Measurements from ENCODE around the gene HSP90B1. TPM values are rescaled to one million over a fixed set of nuclear protein-coding genes. Genes with fewer than 3 reads are reported as not detected.
A peak's percentile ranks its signal among the peaks of the same experiment; 100 is the strongest.

HSP90B1 gene
- total RNA-seq, 2 donors from 2014 or later = 300 to 652 TPM

DNA sequence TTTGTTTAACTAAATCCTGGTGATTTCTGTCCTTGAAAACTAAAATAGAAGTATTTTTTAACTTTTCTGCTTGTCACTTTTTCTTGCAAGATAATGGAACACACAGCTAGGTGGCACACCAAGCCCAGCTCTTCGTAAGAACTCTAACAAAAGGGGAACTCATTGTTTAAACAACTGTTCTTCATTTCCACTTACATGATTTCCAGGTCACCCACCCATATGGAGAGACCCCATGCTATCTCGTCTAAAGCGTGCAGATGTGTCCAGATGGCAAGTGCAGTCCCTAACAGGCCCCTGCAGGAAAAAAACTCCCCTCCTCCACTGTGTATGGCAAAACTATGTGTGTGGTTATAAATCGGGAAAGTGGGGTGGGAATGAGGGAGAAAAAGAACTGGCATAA, 45.9 kb upstream of the HSP90B1 start:
- WGBS = 24% methylated on average over 4 of the region's 4 CpGs
- no peaks in the 10 kb centered on the region for H3K4me1 ChIP-seq (replicated peaks)
- H3K4me3 ChIP-seq = no peak overlapping the region
- no peaks in the 10 kb centered on the region for H3K36me3 ChIP-seq
- intact Hi-C loops (cut with DNase I) = no loop called here
- H3K27ac ChIP-seq = no peak overlapping the region
- TF ChIP-seq, protein P1, sequence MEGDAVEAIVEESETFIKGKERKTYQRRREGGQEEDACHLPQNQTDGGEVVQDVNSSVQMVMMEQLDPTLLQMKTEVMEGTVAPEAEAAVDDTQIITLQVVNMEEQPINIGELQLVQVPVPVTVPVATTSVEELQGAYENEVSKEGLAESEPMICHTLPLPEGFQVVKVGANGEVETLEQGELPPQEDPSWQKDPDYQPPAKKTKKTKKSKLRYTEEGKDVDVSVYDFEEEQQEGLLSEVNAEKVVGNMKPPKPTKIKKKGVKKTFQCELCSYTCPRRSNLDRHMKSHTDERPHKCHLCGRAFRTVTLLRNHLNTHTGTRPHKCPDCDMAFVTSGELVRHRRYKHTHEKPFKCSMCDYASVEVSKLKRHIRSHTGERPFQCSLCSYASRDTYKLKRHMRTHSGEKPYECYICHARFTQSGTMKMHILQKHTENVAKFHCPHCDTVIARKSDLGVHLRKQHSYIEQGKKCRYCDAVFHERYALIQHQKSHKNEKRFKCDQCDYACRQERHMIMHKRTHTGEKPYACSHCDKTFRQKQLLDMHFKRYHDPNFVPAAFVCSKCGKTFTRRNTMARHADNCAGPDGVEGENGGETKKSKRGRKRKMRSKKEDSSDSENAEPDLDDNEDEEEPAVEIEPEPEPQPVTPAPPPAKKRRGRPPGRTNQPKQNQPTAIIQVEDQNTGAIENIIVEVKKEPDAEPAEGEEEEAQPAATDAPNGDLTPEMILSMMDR (IDR thresholded peaks at IDR 0.05) = peak in 3 of 4 experiments; percentile 37 to 59 (median 39)
- TF ChIP-seq POLR2A (IDR thresholded peaks at IDR 0.05) = no peak
- no peak for TF ChIP-seq POLR2AphosphoS5 (IDR thresholded peaks at IDR 0.05)
- no peaks in the 10 kb centered on the region for H3K9me3 ChIP-seq
- H3K27me3 ChIP-seq (replicated peaks; ENCODE audit: insufficient read depth) = no peaks in the 10 kb centered on the region
- DNase-seq (ENCODE audit: low spot score) = no peak

DNA sequence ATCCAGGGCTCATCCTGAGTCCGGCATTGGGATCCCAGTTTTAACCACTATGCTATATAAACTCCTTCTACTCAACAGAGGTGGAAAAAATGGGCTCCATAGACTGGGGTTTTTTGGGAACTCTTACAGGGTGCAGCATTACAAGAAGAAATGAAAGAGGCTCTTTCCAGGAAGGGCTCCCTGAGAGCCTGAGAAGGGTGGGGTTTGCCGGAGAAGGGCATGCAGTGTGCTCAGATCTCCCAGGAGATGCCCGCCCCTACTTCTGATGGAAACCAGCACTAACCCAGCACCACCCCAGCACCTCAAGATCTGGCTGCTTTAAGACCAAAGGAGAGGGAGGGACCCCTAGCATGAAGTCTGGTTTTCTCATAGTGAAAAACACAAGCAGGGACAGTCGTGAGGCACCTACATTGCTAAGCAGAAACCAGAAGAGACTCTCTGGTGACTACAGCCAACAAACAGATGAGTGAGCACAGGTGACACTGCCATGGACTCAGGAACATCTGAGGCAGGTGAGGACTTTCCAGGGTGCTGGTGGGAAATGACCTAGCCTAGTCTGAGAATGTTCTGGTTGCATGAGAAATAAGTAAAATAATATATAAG, 43.9 kb upstream of the HSP90B1 start:
- Histone ChIP-seq H3K4me1 (replicated peaks) (no peaks in the 10 kb centered on the region), H3K4me3 (no peak overlapping the region), H3K9me3 (no peaks in the 10 kb centered on the region), H3K36me3 (no peaks in the 10 kb centered on the region), H3K27ac (no peak overlapping the region), H3K27me3 (replicated peaks; ENCODE audit: insufficient read depth) (no peaks in the 10 kb centered on the region)
- intact Hi-C loops (cut with DNase I) = no loop called here
- DNase-seq (ENCODE audit: low spot score) = no peak
- 32% methylated on average over 4 of the region's 4 CpGs for WGBS
- TF ChIP-seq, protein P1 (IDR thresholded peaks at IDR 0.05) = no peak
- TF ChIP-seq POLR2AphosphoS5 (IDR thresholded peaks at IDR 0.05) (no peak), POLR2A (IDR thresholded peaks at IDR 0.05) (no peak)

DNA sequence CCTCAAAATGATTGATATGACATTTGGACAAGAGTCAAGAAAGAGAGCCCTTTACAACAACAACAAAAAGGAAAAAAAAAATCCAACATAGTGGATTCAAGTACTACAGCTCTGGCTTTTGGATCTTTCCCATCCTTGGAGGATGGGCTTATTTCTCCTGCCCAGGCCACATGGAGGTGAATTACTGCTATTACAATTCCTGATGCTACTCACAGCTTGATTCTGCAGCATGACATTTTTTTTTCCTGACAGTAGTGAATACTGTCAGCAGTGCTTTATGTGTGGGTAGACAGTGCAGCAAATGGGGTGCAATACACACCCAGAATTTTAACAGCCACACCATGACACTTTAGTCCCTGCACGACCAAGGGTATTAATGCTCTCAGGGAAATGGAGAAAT, 42.5 kb upstream of the HSP90B1 start:
- no peak overlapping the region for H3K27ac ChIP-seq
- TF ChIP-seq, protein P1 (IDR thresholded peaks at IDR 0.05) = no peak
- TF ChIP-seq POLR2AphosphoS5 (IDR thresholded peaks at IDR 0.05) = no peak
- no peak for TF ChIP-seq POLR2A (IDR thresholded peaks at IDR 0.05)
- no peaks in the 10 kb centered on the region for H3K27me3 ChIP-seq (replicated peaks; ENCODE audit: insufficient read depth)
- H3K4me3 ChIP-seq = no peak overlapping the region
- no peaks in the 10 kb centered on the region for H3K4me1 ChIP-seq (replicated peaks)
- H3K9me3 ChIP-seq = no peaks in the 10 kb centered on the region
- DNase-seq (ENCODE audit: low spot score) = no peak
- H3K36me3 ChIP-seq = no peaks in the 10 kb centered on the region
- WGBS = 68% methylated on average over 1 of the region's 1 CpG
- intact Hi-C loops (cut with DNase I) = no loop called here

DNA sequence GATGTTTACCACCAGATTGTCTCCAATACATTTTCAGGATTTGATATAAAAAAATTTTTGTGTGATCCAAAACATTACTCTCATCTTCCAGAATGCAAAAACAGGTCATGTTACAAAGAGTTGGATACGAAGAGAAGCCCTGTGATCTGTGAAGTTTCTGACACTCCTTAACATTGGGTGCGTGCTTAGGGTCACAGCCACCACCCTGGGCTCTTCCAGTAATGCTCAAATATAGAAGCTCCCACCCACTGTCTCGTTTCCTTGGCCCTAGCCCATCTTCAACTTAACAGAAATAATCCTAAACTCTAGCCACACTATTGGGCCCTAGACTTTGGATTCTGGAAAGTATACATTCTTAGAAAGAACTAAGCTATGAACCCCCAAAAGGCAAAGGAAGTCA, 32.9 kb upstream of the HSP90B1 start:
- Histone ChIP-seq H3K36me3 (no peaks in the 10 kb centered on the region), H3K27me3 (replicated peaks; ENCODE audit: insufficient read depth) (no peaks in the 10 kb centered on the region), H3K9me3 (no peaks in the 10 kb centered on the region), H3K27ac (no peak overlapping the region), H3K4me3 (no peak overlapping the region), H3K4me1 (replicated peaks) (no peaks in the 10 kb centered on the region)
- intact Hi-C loops (cut with DNase I) = no loop called here
- WGBS = 49% methylated on average over 3 of the region's 3 CpGs
- TF ChIP-seq POLR2A (IDR thresholded peaks at IDR 0.05) = no peak
- no peak for DNase-seq (ENCODE audit: low spot score)

DNA sequence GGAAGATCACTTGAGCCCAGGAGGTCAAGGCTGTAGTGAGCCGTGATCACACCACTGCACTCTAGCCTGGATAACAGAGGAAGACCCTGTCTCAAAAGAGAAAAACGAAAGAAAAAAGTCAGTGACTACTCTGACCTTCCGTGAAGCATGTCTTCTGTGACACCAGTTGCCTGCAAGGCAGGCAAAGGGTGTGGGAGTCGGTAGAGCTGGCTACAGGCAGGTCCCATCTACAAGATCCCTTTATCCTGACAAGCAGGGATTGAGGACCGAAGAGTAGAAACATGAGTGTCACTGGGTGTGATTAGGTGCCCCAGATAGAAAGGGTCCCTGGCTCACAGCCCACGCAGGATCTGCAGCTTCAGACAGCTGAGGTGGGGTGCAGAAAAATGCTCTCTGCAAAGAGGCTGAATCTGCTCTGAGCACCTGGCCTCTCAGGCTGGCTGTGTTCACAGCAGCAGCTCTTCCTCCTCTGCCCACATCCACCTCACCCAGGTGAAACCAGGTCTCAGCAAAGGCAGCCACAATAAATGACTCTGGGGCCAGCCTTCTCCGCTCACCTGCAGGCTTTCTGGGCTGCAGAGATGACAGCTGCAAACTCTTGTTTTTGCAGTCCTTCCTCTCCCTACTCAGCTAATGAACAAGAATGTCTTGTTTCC, 28.6 kb upstream of the HSP90B1 start:
- TF ChIP-seq POLR2AphosphoS5 (IDR thresholded peaks at IDR 0.05) = no peak
- TF ChIP-seq POLR2A (IDR thresholded peaks at IDR 0.05) = no peak
- TF ChIP-seq, protein P1 (IDR thresholded peaks at IDR 0.05) = no peak
- no peak overlapping the region for H3K4me3 ChIP-seq
- H3K27me3 ChIP-seq (replicated peaks; ENCODE audit: insufficient read depth) = no peaks in the 10 kb centered on the region
- 75% methylated on average over 7 of the region's 7 CpGs for WGBS
- no peaks in the 10 kb centered on the region for H3K4me1 ChIP-seq (replicated peaks)
- intact Hi-C loops (cut with DNase I) = no loop called here
- DNase-seq (ENCODE audit: low spot score) = no peak
- no peaks in the 10 kb centered on the region for H3K36me3 ChIP-seq
- H3K27ac ChIP-seq = no peak overlapping the region
- H3K9me3 ChIP-seq = no peaks in the 10 kb centered on the region
